PC-9 (cell line): ENCODE measurements around the gene TMEM151A. TPM values are rescaled to one million over a fixed set of nuclear protein-coding genes. Genes with fewer than 3 reads are reported as not detected.

Experiments used
- BruUV-seq: library from RNA; stranded (reverse); fragments of 400-500 nt; replicated peaks from 2 replicates; lab custom pipeline; 2021; lab: Mats Ljungman, UMichigan
- CTCF ChIA-PET: fragments of 300-600 bp; sonication (Branson Sonifier 250); formaldehyde crosslinking; loops from one replicate; lab custom pipeline; 2022; ENCODE audit warnings: antibody characterized with exemption; lab: Charles Lee
- POLR2A ChIA-PET: fragments of 300-600 bp; sonication (Branson Sonifier 250); formaldehyde crosslinking; loops from one replicate; lab custom pipeline; 2022; ENCODE audit warnings: antibody characterized with exemption; ENCODE audit not compliant: unreplicated experiment; lab: Charles Lee
- DNase-seq, 2 experiments: peaks; one replicate each; pipeline versions ENCODE4 v3.0.0 to v3.0.0-alpha.2; 2015 to 2022; ENCODE audit warnings: mixed read lengths in 1 of 2
- H2AFZ ChIP-seq: fragments of 200-600 bp; sonication (generic); 2 replicates; pipeline ENCODE4 v1.8.1; 2017; ENCODE audit warnings: antibody characterized with exemption
- H3F3A ChIP-seq: fragments of 200-600 bp; sonication (generic); 2 replicates; pipeline ENCODE4 v1.8.1; 2017; ENCODE audit warnings: antibody characterized with exemption, mild to moderate bottlenecking, low read depth; ENCODE audit not compliant: insufficient read depth
- H3K27ac ChIP-seq: fragments of 200-600 bp; sonication (generic); 2 replicates; pipeline ENCODE4 v1.6.1; 2016; ENCODE audit warnings: mixed run types
- H3K27me3 ChIP-seq: fragments of 200-600 bp; sonication (generic); 2 replicates; pipeline ENCODE4 v1.6.1; 2016; ENCODE audit warnings: low read depth, mixed run types; ENCODE audit not compliant: insufficient read depth
- H3K36me3 ChIP-seq: fragments of 200-600 bp; sonication (generic); 2 replicates; pipeline ENCODE4 v1.6.1; 2016; ENCODE audit warnings: low read depth, mixed run types
- H3K4me1 ChIP-seq: fragments of 200-600 bp; sonication (generic); replicated peaks from 2 replicates; pipeline ENCODE4 v1.6.1; 2016; ENCODE audit warnings: mixed run types; ENCODE audit not compliant: insufficient read depth
- H3K4me2 ChIP-seq: fragments of 200-600 bp; sonication (generic); 2 replicates; pipeline ENCODE4 v1.6.1; 2017; ENCODE audit warnings: mixed run types
- H3K4me3 ChIP-seq: fragments of 200-600 bp; sonication (generic); 2 replicates; pipeline ENCODE4 v1.6.1; 2016; ENCODE audit warnings: mixed run types
- H3K79me2 ChIP-seq: fragments of 200-600 bp; sonication (generic); 2 replicates; pipeline ENCODE4 v1.6.1; 2017; ENCODE audit warnings: low read depth, mixed run types
- H3K9me2 ChIP-seq: fragments of 200-600 bp; sonication (generic); 2 replicates; pipeline ENCODE4 v1.8.1; 2017; ENCODE audit warnings: mild to moderate bottlenecking; ENCODE audit not compliant: insufficient read depth
- H3K9me3 ChIP-seq: fragments of 200-600 bp; sonication (generic); 2 replicates; pipeline ENCODE4 v1.8.1; 2016; ENCODE audit warnings: low read depth; ENCODE audit not compliant: insufficient read depth
- H4K20me1 ChIP-seq: fragments of 200-600 bp; sonication (generic); 2 replicates; pipeline ENCODE4 v1.8.1; 2017; ENCODE audit not compliant: insufficient read depth
- CTCF ChIP-seq: fragments of 200-600 bp; sonication (generic); conservative IDR thresholded peaks from 2 replicates; pipeline ENCODE4 v1.6.1; 2017; ENCODE audit warnings: mixed run types, antibody characterized with exemption, mild to moderate bottlenecking, moderate library complexity
- EZH2 ChIP-seq: fragments of 200-600 bp; sonication (generic); IDR thresholded peaks from 2 replicates; pipeline ENCODE4 v1.8.0; 2017; ENCODE audit warnings: antibody characterized with exemption, low read depth
- intact Hi-C: fragments of 100-400 bp; cut with micrococcal nuclease; formaldehyde crosslinking; loops from one replicate; pipeline ENCODE4 v1.10.0; 2022; ENCODE audit not compliant: unreplicated experiment
- total RNA-seq: library from RNA; stranded (reverse); gene quantifications from 2 replicates; pipeline ENCODE4 v1.2.3, GENCODE V29; 2021

TMEM151A gene
- total RNA-seq, 1 experiment from 2014 or later, result 0.22 TPM

DNA sequence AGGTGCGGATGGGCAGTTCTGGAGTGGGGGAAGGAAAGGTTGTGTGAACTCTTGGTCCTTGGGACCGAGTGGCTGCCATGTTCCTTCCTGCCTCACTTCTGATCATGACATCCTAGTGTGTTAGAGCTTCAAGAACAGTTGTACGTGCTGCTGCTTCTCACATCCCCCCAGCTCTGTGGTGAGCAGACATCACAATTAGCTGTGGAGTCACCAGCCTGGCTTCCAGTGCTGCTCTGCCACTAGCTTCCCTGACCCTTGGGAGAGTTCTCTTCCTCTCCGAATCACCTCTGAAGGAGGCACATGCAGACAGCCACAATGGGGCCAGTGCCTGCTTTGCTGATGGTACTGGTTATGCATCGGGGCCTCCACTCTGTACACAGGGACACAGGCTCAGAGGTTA, 29.5 kb upstream of the TMEM151A start:
- BruUV-seq, result no TSS peak

GRCh38 chr11:66262696-66263095, 29.0 kb upstream of the TMEM151A start:
- TF ChIP-seq CTCF (no peak), EZH2 (no peak)
- DNase-seq, result no peak
- Histone ChIP-seq H3K27me3 (no peaks in the 10 kb centered on the region), H3K27ac (no peak overlapping the region), H3F3A (peaks cover 9% of the 10 kb centered on the region; the same call in 1 of the 2 replicates), H2AFZ (no peak overlapping the region), H3K36me3 (0 out of 2 replicates have a peak, but pooled peaks cover 8% of the 10 kb centered on the region), H3K4me2 (no peak overlapping the region), H3K79me2 (peaks cover 17% of the 10 kb centered on the region), H3K9me2 (no peaks in the 10 kb centered on the region), H3K9me3 (no peaks in the 10 kb centered on the region), H4K20me1 (no peaks in the 10 kb centered on the region; the same call in 1 of the 2 replicates), H3K4me3 (no peak overlapping the region), H3K4me1 (0 out of 2 replicates have a peak, but pooled peaks cover 9% of the 10 kb centered on the region)
- intact Hi-C loops, result no loop called here
- ChIA-PET CTCF (no interaction called here), POLR2A (no interaction called here)
- BruUV-seq, result no TSS peak

More for the DNA sequence above, 29.5 kb upstream of the TMEM151A start:
- Histone ChIP-seq H2AFZ (no peak overlapping the region), H3K36me3 (0 out of 2 replicates have a peak, but pooled peaks cover 8% of the 10 kb centered on the region), H3K27me3 (no peaks in the 10 kb centered on the region), H3F3A (peaks cover 9% of the 10 kb centered on the region; the same call in 1 of the 2 replicates), H3K27ac (no peak overlapping the region), H4K20me1 (no peaks in the 10 kb centered on the region; the same call in 1 of the 2 replicates), H3K79me2 (peaks cover 17% of the 10 kb centered on the region), H3K4me3 (no peak overlapping the region), H3K9me2 (no peaks in the 10 kb centered on the region), H3K4me1 (0 out of 2 replicates have a peak, but pooled peaks cover 9% of the 10 kb centered on the region), H3K9me3 (no peaks in the 10 kb centered on the region), H3K4me2 (no peak overlapping the region)
- CTCF ChIA-PET, result interaction anchor here (0.5 kb wide), 1 partner anchor 38 kb away, joined by 3 read pairs; no protein-coding TSS in a partner anchor
- POLR2A ChIA-PET, result interaction anchor here (0.5 kb wide), 1 partner anchor 356 kb away, joined by 10 read pairs; no protein-coding TSS in a partner anchor
- intact Hi-C loops, result no loop called here
- TF ChIP-seq CTCF, result no peak
- TF ChIP-seq EZH2, result no peak
- DNase-seq, result no peak

GRCh38 chr11:66263231-66263630, 28.5 kb upstream of the TMEM151A start:
- H2AFZ ChIP-seq, result no peak overlapping the region
- H3K27me3 ChIP-seq, result no peaks in the 10 kb centered on the region
- H3K9me2 ChIP-seq, result no peaks in the 10 kb centered on the region
- H3K4me2 ChIP-seq, result no peak overlapping the region
- H3K27ac ChIP-seq, result no peak overlapping the region
- no peak for DNase-seq
- H3F3A ChIP-seq, result peaks cover 13% of the 10 kb centered on the region; the same call in 1 of the 2 replicates
- CTCF ChIA-PET, result no interaction called here
- H4K20me1 ChIP-seq, result no peaks in the 10 kb centered on the region; the same call in 1 of the 2 replicates
- H3K4me1 ChIP-seq, result 0 out of 2 replicates have a peak, but pooled peaks cover 9% of the 10 kb centered on the region
- 0 out of 2 replicates have a peak, but pooled peaks cover 8% of the 10 kb centered on the region for H3K36me3 ChIP-seq
- intact Hi-C loops, result no loop called here
- no TSS peak for BruUV-seq
- H3K9me3 ChIP-seq, result no peaks in the 10 kb centered on the region
- POLR2A ChIA-PET, result no interaction called here
- TF ChIP-seq CTCF (no peak), EZH2 (no peak)
- H3K79me2 ChIP-seq, result peaks cover 17% of the 10 kb centered on the region
- no peak overlapping the region for H3K4me3 ChIP-seq
